Heart left ventricle (tissue), 16 donors: ENCODE data around the gene ARFIP1. TPM values are rescaled to one million over a fixed set of nuclear protein-coding genes. Genes with fewer than 3 reads are reported as not detected.

Experiments
- ATAC-seq, 4 donors: fragments of 200-7000 bp; cut with Tn5 transposase; one replicate each; pipeline ENCODE4 v1.9.1; 2020 to 2022; ENCODE audit warnings: moderate library complexity in 4 of 4, mild to moderate bottlenecking in 3 of 4, moderate number of reproducible peaks in 1 of 4
- DNase-seq, 5 donors: peaks; one replicate each; pipeline ENCODE4 v3.0.0-alpha.2; 2020
- H3K27ac ChIP-seq, 12 donors: fragments of 200-600 bp; sonication (generic) in 4 of 12; one replicate each; pipeline versions ENCODE4 v1.5.0 to v1.8.0; 2016 to 2022; ENCODE audit warnings: mild to moderate bottlenecking in 2 of 12
- H3K27me3 ChIP-seq, 9 donors: fragments of 200-600 bp; sonication (generic) in 2 of 9; one replicate each; pipeline versions ENCODE4 v1.5.1 to v1.8.0; 2016 to 2022; ENCODE audit warnings: mild to moderate bottlenecking in 3 of 9
- H3K36me3 ChIP-seq, 9 donors: fragments of 200-600 bp; sonication (generic) in 2 of 9; one replicate each; pipeline versions ENCODE4 v1.5.0 to v1.8.0; 2018 to 2022; ENCODE audit warnings: mild to moderate bottlenecking in 2 of 9
- H3K4me1 ChIP-seq, 12 donors: fragments of 200-600 bp; sonication (generic) in 4 of 12; one replicate each; pipeline versions ENCODE4 v1.5.0 to v1.8.0; 2016 to 2022; ENCODE audit warnings: mild to moderate bottlenecking in 3 of 12
- H3K4me3 ChIP-seq, 12 donors: fragments of 200-600 bp; sonication (generic) in 4 of 12; one replicate each; pipeline versions ENCODE4 v1.5.0 to v1.8.0; 2017 to 2022; ENCODE audit warnings: mild to moderate bottlenecking in 9 of 12, moderate library complexity in 4 of 12
- H3K9me3 ChIP-seq, 12 donors: fragments of 200-600 bp; sonication (generic) in 4 of 12; one replicate each; pipeline versions ENCODE4 v1.5.0 to v1.8.0; 2016 to 2022; ENCODE audit warnings: mild to moderate bottlenecking in 1 of 12
- POLR2A ChIP-seq, 2 donors: fragments of 450-650 bp; IDR thresholded peaks; one replicate each; pipeline ENCODE4 v1.6.1; 2017; ENCODE audit warnings: antibody characterized with exemption in 2 of 2, mild to moderate bottlenecking in 2 of 2, moderate library complexity in 2 of 2
- WGBS, 4 donors: extraction: QIAGEN DNeasy Blood & Tissue Kit in 2 of 4; methylation state at CpG; one replicate each; pipeline versions ENCODE4 v1.1.5 to v1.1.7; 2013 to 2018; 5-methylcytosine and 5-hydroxymethylcytosine counted together
- intact Hi-C, 10 donors: fragments of 100-400 bp; cut with DNase I; formaldehyde crosslinking; loops; one replicate each; pipeline versions ENCODE4 v1.11.1 to v1.14.2; 2022
- polyA plus RNA-seq, 2 donors: library from polyadenylated mRNA; stranded (reverse); fragments of 200-250 nt; gene quantifications; one replicate each; pipeline ENCODE4 v1.2.3, GENCODE V29; 2013
- total RNA-seq, 9 donors: library from RNA; depleted of rRNA in 2 of 9; stranded (reverse); fragments of >200 nt in 2 of 9; fragmentation: NEBNext Ultra II Directional in 3 of 9; extraction: Animal tissue kit (Norgen Biotek cat#: 25700) in 3 of 9; gene quantifications; one replicate each; pipeline versions ENCODE4 v1.1.0 to v1.2.4, GENCODE V29; 2016 to 2023
- TF ChIP-seq, protein P1 (sequence below), 12 donors: fragments of 200-600 bp; sonication (generic) in 4 of 12; IDR thresholded peaks; one replicate each; pipeline versions ENCODE4 v1.5.0 to v1.8.0; 2018 to 2022; ENCODE audit warnings: antibody characterized with exemption in 12 of 12, mild to moderate bottlenecking in 5 of 12
- donor health status: ischemic (EF 13 %, LVEDD 7.1; RV severe dilation, severe dysfunction).
- donor health status: healthy with polysubstance abuse.
- donor health status: DM: no; HTN: yes; CAD: no.
- donor health status: DM: no; HTN: no; CAD: no.
- donor health status: ischemic (EF 25% LVEDD 6.9; RV normal size, moderate dysfunction).
- donor health status: ischemic (EF 25% LVEDD 5.7; RV mildly dilated, moderate dysfunction).
- donor health status: healthy.
- donor health status: DM: yes; HTN: yes; CAD: no.
- donor health status: ischemic (EF 35%, LVEDD 5.7; RV mildly dilated, moderate dysfunction).
- donor health status: nonischemic (EF 11% LVEDD 7.7; RV severe dilation, severe dysfunction).
- donor health status: DM: yes; HTN: yes; CAD: no.
- donor health status: PGD.
- donor health status: ischemic (EF 29% LVEDD 5.4; RV normal size, mild dysfunction).
- donor health status: nonischemic (EF 23%, LVEDD 6.1; RV moderate dilation, normal function).

Gene ARFIP1
- total and polyA plus RNA-seq, 11 donors: 9.0 to 30.6 (median 11.8) TPM

- TF ChIP-seq, protein P1, sequence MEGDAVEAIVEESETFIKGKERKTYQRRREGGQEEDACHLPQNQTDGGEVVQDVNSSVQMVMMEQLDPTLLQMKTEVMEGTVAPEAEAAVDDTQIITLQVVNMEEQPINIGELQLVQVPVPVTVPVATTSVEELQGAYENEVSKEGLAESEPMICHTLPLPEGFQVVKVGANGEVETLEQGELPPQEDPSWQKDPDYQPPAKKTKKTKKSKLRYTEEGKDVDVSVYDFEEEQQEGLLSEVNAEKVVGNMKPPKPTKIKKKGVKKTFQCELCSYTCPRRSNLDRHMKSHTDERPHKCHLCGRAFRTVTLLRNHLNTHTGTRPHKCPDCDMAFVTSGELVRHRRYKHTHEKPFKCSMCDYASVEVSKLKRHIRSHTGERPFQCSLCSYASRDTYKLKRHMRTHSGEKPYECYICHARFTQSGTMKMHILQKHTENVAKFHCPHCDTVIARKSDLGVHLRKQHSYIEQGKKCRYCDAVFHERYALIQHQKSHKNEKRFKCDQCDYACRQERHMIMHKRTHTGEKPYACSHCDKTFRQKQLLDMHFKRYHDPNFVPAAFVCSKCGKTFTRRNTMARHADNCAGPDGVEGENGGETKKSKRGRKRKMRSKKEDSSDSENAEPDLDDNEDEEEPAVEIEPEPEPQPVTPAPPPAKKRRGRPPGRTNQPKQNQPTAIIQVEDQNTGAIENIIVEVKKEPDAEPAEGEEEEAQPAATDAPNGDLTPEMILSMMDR (IDR thresholded peaks at IDR 0.05): no peak
- no peak for TF ChIP-seq POLR2A (IDR thresholded peaks at IDR 0.05)
- H3K4me1 ChIP-seq: peaks cover 0 to 27% (median 20%) of the 10 kb centered on the region in 12 donors
- H3K27me3 ChIP-seq: no peaks in the 10 kb centered on the region
- H3K9me3 ChIP-seq: no peaks in the 10 kb centered on the region
- DNase-seq (no peak), ATAC-seq (no peak)
- H3K4me3 ChIP-seq: no peak overlapping the region
- intact Hi-C loops: no loop called here
- WGBS, 4 donors: 78 to 96% (median 93%) methylated on average over 1 of the region's 1 CpG
- H3K27ac ChIP-seq: no peak overlapping the region
- H3K36me3 ChIP-seq: no peaks in the 10 kb centered on the region
Measured at GRCh38 chr4:152777488-152777887, 2.3 kb upstream of the ARFIP1 start.

DNA sequence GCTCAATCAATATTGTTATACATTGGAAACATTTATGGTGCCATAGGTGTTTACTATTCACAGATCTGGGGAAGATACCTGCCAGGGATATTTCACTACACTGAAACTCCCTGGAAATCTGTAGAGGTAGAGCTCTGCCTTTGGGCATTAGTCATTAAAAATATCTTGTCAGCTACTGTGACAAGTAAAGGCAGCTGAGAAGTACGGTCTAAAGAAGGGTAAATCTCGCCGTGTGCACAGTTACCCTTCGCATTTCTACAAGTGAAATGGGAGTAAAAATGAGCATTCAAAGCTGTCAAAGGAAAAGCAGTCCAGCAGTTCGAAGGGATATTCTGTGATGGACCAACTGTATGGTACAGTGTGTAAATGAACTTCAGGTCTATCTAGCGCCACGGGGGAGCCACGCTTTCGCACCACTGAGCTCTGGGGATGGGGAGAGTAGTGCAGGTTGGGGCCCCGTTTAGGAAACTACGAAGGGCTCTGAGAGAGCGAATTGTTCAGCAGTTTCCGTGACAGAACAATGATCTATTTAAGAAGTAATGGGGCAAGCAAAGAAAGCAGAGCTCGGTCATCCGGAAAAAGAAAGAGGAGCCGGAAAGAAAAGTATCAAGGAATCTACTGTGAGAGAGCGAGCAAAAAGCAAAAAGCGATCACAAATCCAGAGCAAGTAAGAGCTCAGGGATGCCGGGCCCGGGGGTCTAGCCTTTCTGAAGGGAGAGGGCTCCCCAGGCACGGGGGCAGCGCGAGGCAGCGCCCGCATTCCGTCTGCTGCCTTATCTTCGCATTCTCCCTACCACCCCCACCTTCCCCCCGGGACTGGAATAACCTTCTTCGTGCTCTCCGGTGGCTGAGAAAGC is 870 bp upstream of the ARFIP1 start:
- TF ChIP-seq, protein P1 (IDR thresholded peaks at IDR 0.05): no peak
- TF ChIP-seq POLR2A (IDR thresholded peaks at IDR 0.05): no peak
- intact Hi-C loops: no loop called here
- peak overlapping the region in 11 of 12 donors; percentile 75 to 94 (median 88) for H3K27ac ChIP-seq
- H3K27me3 ChIP-seq: no peaks in the 10 kb centered on the region
- peaks cover 0 to 4% (median 0%) of the 10 kb centered on the region in 9 donors for H3K36me3 ChIP-seq
- peaks cover 0 to 39% (median 20%) of the 10 kb centered on the region in 12 donors for H3K4me1 ChIP-seq
- peak in 1 of 5 donors; percentile 23 for DNase-seq
- WGBS, 4 donors: 1 to 3% (median 2%) methylated on average over 30 of the region's 30 CpGs
- peak; percentile 1 to 29 (median 15) for ATAC-seq
- H3K4me3 ChIP-seq: peak overlapping the region; percentile 55 to 93 (median 78)
- no peaks in the 10 kb centered on the region for H3K9me3 ChIP-seq

GRCh38 chr4:152780267-152780778 is 569 bp downstream of the ARFIP1 start:
- peak overlapping the region; percentile 55 to 93 (median 78) for H3K4me3 ChIP-seq
- H3K36me3 ChIP-seq: peaks cover 0 to 6% (median 0%) of the 10 kb centered on the region in 9 donors
- intact Hi-C loops: no loop called here
- TF ChIP-seq, protein P1 (IDR thresholded peaks at IDR 0.05): no peak
- peak in 3 of 4 donors; percentile 9 to 29 (median 13) for ATAC-seq
- no peaks in the 10 kb centered on the region for H3K9me3 ChIP-seq
- WGBS, 4 donors: 0 to 1% (median 1%) methylated on average over 8 to 14 of the region's 14 CpGs
- H3K4me1 ChIP-seq: peaks cover 0 to 53% (median 23%) of the 10 kb centered on the region in 12 donors
- peak overlapping the region; percentile 65 to 94 (median 88) for H3K27ac ChIP-seq
- no peaks in the 10 kb centered on the region for H3K27me3 ChIP-seq
- DNase-seq: peak in 3 of 5 donors; percentile 11 to 54 (median 22)
